Pancreas (tissue), 10 donors: Measurements from ENCODE around the gene LIMK1. TPM values are rescaled to one million over a fixed set of nuclear protein-coding genes. Genes with fewer than 3 reads are reported as not detected.
A peak's percentile ranks its signal among the peaks of the same experiment; 100 is the strongest.

Source experiments
- ATAC-seq, 4 donors: fragments of 200-7000 bp; cut with Tn5 transposase; one replicate each; pipeline versions ENCODE4 v1.8.0 to v1.9.1; 2020; ENCODE audit warnings: mild to moderate bottlenecking in 4 of 4, moderate library complexity in 4 of 4
- DNase-seq, 6 donors: peaks; one replicate each; pipeline ENCODE4 v3.0.0-alpha.2; 2020
- FAIRE-seq: peaks from 2 replicates; lab custom pipeline; 2012; peaks lifted over from hg19 to GRCh38; lab: Jason Lieb, UNC
- H3K27ac ChIP-seq, 4 donors: fragments of 200-600 bp; sonication (generic); 1 replicate in 3 of 4; 2 replicates in 1 of 4; pipeline versions ENCODE4 v1.5.0 to v1.8.0; 2020
- H3K27me3 ChIP-seq, 4 donors: fragments of 200-600 bp; one replicate each; pipeline ENCODE4 v1.8.0; 2021
- H3K36me3 ChIP-seq, 3 donors: fragments of 200-600 bp; sonication (generic) in 1 of 3; one replicate each; pipeline versions ENCODE4 v1.5.0 to v1.8.0; 2020 to 2021
- H3K4me1 ChIP-seq, 3 donors: fragments of 200-600 bp; one replicate each; pipeline ENCODE4 v1.8.0; 2021
- H3K4me3 ChIP-seq, 4 donors: fragments of 200-600 bp; sonication (generic) in 2 of 4; one replicate each; pipeline versions ENCODE4 v1.5.0 to v1.8.0; 2020 to 2021
- H3K9me3 ChIP-seq, 4 donors: fragments of 200-600 bp; one replicate each; pipeline ENCODE4 v1.8.0; 2021
- WGBS, 2 donors: extraction: QIAGEN DNeasy Blood & Tissue Kit; methylation state at CpG; one replicate each; pipeline ENCODE4 v1.1.7; 2013; 5-methylcytosine and 5-hydroxymethylcytosine counted together
- intact Hi-C, 3 donors: fragments of 100-400 bp; cut with DNase I; formaldehyde crosslinking; loops; one replicate each; pipeline versions ENCODE4 v1.11.1 to v1.14.2; 2022
- polyA plus RNA-seq, 2 donors: library from polyadenylated mRNA; stranded (reverse); fragments of 200-250 nt; gene quantifications; one replicate each; pipeline ENCODE4 v1.2.3, GENCODE V29; 2013
- total RNA-seq, 6 donors: library from RNA; stranded (reverse); fragmentation: NEBNext Ultra II Directional in 4 of 6; extraction: Animal tissue kit (Norgen Biotek cat#: 25700) in 4 of 6; gene quantifications; one replicate each; pipeline versions ENCODE4 v1.2.1 to v1.2.4, GENCODE V29; 2021 to 2023
- TF ChIP-seq, protein P1 (sequence below), 4 donors: fragments of 200-600 bp; sonication (generic) in 3 of 4; IDR thresholded peaks; one replicate each; pipeline versions ENCODE4 v1.5.0 to v1.8.0; 2021; ENCODE audit warnings: antibody characterized with exemption in 4 of 4
- donor health status: healthy with polysubstance abuse.
- donor health status: DM: no; HTN: no; CAD: no; lungs with moderate emphysema.
- donor health status: DM: no; HTN: no; CAD: no.
- donor health status: control.
- donor health status: control.
- donor health status: Bipolar disorder and iron deficiency.
- donor health status: DM: yes; HTN: yes; CAD: no.
- donor health status: DM: no; HTN: no; CAD: no.
- donor health status: DM: no; HTN: no; CAD: no.
- donor health status: DM: yes; HTN: yes; CAD: no.

LIMK1 gene
- total and polyA plus RNA-seq, 8 donors, result 4.9 to 22.6 (median 8.5) TPM

DNA sequence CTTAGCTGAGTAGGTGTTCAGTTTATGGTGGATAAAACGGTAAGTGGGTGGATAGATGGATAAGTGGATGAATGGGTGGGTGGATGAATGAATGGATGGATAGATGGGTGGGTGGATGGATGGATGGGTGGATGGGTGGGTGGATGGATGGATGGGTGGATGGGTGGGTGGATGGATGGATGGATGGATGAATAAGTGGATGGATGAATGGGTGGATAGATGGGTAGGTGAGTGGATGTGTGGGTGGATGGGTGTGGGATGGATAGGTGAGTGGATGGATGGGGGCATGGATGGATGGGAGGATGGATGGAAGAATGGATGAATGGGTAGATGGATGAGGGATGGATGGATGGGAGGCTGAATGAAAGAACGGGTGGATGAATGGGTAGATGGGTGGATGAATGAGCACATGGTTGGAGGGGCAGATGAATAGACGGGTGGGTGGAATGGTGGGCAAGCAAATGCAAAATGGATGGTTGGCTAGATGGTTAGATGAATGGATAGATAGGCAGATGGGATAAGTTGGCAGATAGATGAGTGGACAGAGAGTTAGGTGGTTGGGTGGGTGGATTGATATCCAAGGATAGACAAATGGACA is 29.9 kb upstream of the LIMK1 start:
- 79 to 81% methylated on average over 3 of the region's 3 CpGs for whole genome bisulfite sequencing, 2 donors
- H3K4me3 ChIP-seq, result no peak overlapping the region
- TF ChIP-seq, protein P1, sequence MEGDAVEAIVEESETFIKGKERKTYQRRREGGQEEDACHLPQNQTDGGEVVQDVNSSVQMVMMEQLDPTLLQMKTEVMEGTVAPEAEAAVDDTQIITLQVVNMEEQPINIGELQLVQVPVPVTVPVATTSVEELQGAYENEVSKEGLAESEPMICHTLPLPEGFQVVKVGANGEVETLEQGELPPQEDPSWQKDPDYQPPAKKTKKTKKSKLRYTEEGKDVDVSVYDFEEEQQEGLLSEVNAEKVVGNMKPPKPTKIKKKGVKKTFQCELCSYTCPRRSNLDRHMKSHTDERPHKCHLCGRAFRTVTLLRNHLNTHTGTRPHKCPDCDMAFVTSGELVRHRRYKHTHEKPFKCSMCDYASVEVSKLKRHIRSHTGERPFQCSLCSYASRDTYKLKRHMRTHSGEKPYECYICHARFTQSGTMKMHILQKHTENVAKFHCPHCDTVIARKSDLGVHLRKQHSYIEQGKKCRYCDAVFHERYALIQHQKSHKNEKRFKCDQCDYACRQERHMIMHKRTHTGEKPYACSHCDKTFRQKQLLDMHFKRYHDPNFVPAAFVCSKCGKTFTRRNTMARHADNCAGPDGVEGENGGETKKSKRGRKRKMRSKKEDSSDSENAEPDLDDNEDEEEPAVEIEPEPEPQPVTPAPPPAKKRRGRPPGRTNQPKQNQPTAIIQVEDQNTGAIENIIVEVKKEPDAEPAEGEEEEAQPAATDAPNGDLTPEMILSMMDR (IDR thresholded peaks at IDR 0.05), result no peak
- no peaks in the 10 kb centered on the region for H3K27me3 ChIP-seq
- H3K9me3 ChIP-seq, result no peaks in the 10 kb centered on the region
- H3K27ac ChIP-seq, result no peak overlapping the region
- DNase-seq (no peak), ATAC-seq (no peak), FAIRE-seq (no peak)
- H3K4me1 ChIP-seq, result peaks cover 0 to 16% (median 3%) of the 10 kb centered on the region in 3 donors
- peaks cover 0 to 4% (median 0%) of the 10 kb centered on the region in 3 donors for H3K36me3 ChIP-seq
- intact Hi-C loops, result no loop called here

DNA sequence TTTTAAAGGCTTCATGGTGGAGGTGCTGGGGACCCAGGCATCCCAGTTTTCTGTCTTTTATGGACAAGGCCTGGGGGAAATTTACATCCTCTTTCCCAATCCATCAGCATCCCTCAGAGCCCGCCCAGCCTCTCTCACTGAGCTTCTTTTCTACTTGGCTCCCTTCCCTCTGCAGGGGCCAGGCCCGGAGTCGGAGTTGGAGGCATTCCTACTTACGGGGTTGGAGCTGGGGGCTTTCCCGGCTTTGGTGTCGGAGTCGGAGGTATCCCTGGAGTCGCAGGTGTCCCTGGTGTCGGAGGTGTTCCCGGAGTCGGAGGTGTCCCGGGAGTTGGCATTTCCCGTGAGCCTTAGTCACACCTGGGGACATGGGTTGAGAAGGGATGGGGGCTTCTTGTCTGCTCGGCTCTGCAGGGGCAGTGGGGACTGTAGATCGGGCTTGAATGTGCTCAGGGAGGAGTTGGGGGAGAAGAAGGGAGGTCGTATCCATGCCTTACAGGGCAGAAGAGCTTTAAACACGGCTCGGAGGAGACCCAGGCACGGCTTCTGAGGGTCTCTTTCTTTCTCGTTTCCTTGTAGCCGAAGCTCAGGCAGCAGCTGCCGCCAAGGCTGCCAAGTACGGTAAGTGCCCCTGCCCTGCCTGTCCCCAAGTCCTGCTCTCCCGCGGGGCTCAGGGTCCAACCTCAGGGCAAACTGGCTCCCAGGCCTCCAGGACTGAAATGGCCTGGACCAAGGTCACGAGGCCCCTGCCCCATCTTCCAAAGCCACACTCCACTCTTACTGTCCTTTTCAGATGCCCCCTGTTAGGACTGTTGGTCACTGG is 27.3 kb upstream of the LIMK1 start:
- TF ChIP-seq, protein P1 (IDR thresholded peaks at IDR 0.05), result no peak
- FAIRE-seq (no peak), ATAC-seq (no peak), DNase-seq (peak in 1 of 6 donors; percentile 51)
- Histone ChIP-seq H3K27ac (no peak overlapping the region), H3K27me3 (no peaks in the 10 kb centered on the region), H3K4me1 (peaks cover 19 to 31% (median 22%) of the 10 kb centered on the region in 3 donors), H3K36me3 (peaks cover 0 to 4% (median 0%) of the 10 kb centered on the region in 3 donors), H3K4me3 (no peak overlapping the region), H3K9me3 (no peaks in the 10 kb centered on the region)
- intact Hi-C loops, result no loop called here
- WGBS, 2 donors, result 88 to 91% methylated on average over 26 of the region's 26 CpGs

DNA sequence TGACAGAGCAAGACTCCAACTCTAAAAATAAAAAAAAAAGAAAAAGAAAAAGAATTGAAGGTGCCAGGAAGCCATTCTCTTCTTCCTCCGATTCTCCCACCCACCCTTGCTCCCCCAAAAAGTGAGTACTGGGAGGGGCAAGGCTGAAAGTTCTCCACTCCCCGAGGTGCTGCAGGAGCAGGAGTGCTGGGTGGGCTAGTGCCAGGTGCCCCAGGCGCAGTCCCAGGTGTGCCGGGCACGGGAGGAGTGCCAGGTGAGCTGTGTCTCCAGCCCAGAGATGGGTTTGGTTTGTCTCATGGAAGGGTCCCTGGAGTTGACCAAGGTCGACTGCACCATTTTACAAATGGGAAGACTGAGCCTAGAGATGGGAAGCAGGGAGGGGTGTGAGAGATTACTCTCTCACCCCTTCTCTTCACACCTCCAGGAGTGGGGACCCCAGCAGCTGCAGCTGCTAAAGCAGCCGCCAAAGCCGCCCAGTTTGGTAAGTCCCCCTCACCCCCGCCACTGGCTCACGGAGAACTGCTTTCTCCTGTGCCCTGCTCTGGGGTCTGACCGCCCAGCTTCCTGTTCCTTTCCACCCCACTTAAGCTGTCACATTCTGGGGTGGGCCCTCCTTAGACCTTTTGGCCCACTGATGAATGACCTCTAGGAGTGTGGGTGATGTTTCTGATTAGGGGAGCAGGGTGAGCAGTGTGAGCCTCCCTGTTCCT is 26.2 kb upstream of the LIMK1 start:
- ATAC-seq (no peak), FAIRE-seq (no peak), DNase-seq (peak in 2 of 6 donors; percentile 50 to 63)
- intact Hi-C loops, result no loop called here
- Histone ChIP-seq H3K9me3 (no peaks in the 10 kb centered on the region), H3K36me3 (no peaks in the 10 kb centered on the region), H3K4me3 (no peak overlapping the region), H3K27ac (no peak overlapping the region), H3K4me1 (peaks cover 20 to 31% (median 24%) of the 10 kb centered on the region in 3 donors), H3K27me3 (no peaks in the 10 kb centered on the region)
- WGBS, 2 donors, result 75 to 83% methylated on average over 11 of the region's 11 CpGs
- TF ChIP-seq, protein P1 (IDR thresholded peaks at IDR 0.05), result no peak

GRCh38 chr7:74057987-74058386 is 25.6 kb upstream of the LIMK1 start:
- H3K27ac ChIP-seq, result no peak overlapping the region
- DNase-seq (no peak), ATAC-seq (no peak), FAIRE-seq (no peak)
- 95 to 100% methylated on average over 1 of the region's 1 CpG for WGBS, 2 donors
- TF ChIP-seq, protein P1 (IDR thresholded peaks at IDR 0.05), result no peak
- H3K9me3 ChIP-seq, result no peaks in the 10 kb centered on the region
- H3K36me3 ChIP-seq, result no peaks in the 10 kb centered on the region
- H3K4me3 ChIP-seq, result no peak overlapping the region
- intact Hi-C loops, result no loop called here
- peaks cover 23 to 30% (median 25%) of the 10 kb centered on the region in 3 donors for H3K4me1 ChIP-seq
- no peaks in the 10 kb centered on the region for H3K27me3 ChIP-seq
